Muscle of leg (tissue), 11 donors: ENCODE results near the gene PRDM16. TPM values are rescaled to one million over a fixed set of nuclear protein-coding genes. Genes with fewer than 3 reads are reported as not detected.

Source experiments
- DNase-seq: peaks from one replicate; pipeline ENCODE4 v3.0.0; 2013
- H3K27ac ChIP-seq: one replicate; pipeline ENCODE4 v1.5.1; 2013; ENCODE audit warnings: mild to moderate bottlenecking, low read length, control low read depth
- H3K27me3 ChIP-seq: one replicate; pipeline ENCODE4 v1.6.1; 2013; ENCODE audit warnings: low read length; ENCODE audit not compliant: control insufficient read depth, insufficient read depth
- H3K36me3 ChIP-seq: one replicate; pipeline ENCODE4 v1.6.1; 2013; ENCODE audit warnings: low read length; ENCODE audit not compliant: control insufficient read depth, insufficient read depth
- H3K4me1 ChIP-seq: one replicate; pipeline ENCODE4 v1.6.1; 2013; ENCODE audit warnings: low read length; ENCODE audit not compliant: control insufficient read depth, insufficient read depth
- H3K4me3 ChIP-seq: one replicate; pipeline ENCODE4 v1.5.1; 2013; ENCODE audit warnings: low read length, control low read depth
- H3K9me3 ChIP-seq: replicated peaks from 2 replicates; pipeline ENCODE4 v1.6.1; 2013; ENCODE audit warnings: low read depth, low read length; ENCODE audit not compliant: control insufficient read depth
- WGBS: methylation state at CpG from one replicate; pipeline ENCODE4 v1.1.5; 2013; ENCODE audit warnings: missing lambda C conversion rate; ENCODE audit not compliant: insufficient coverage; 5-methylcytosine and 5-hydroxymethylcytosine counted together
- polyA plus RNA-seq, 8 donors: library from polyadenylated mRNA; unstranded; fragments of 120-200 nt; gene quantifications; one replicate each; pipeline versions ENCODE4 v1.2.1 to v1.2.3, GENCODE V29; 2013; ENCODE audit warnings: inconsistent platforms in 1 of 8, low replicate concordance in 1 of 8; ENCODE audit not compliant: insufficient read length in 8 of 8, insufficient read depth in 1 of 8
- total RNA-seq: library from RNA; stranded (reverse); fragments of 120-200 nt; gene quantifications from one replicate; pipeline ENCODE4 v1.2.4, GENCODE V29; 2013

Gene PRDM16
- total and polyA plus RNA-seq, 9 donors: 0.43 to 1.9 (median 0.95) TPM

DNA sequence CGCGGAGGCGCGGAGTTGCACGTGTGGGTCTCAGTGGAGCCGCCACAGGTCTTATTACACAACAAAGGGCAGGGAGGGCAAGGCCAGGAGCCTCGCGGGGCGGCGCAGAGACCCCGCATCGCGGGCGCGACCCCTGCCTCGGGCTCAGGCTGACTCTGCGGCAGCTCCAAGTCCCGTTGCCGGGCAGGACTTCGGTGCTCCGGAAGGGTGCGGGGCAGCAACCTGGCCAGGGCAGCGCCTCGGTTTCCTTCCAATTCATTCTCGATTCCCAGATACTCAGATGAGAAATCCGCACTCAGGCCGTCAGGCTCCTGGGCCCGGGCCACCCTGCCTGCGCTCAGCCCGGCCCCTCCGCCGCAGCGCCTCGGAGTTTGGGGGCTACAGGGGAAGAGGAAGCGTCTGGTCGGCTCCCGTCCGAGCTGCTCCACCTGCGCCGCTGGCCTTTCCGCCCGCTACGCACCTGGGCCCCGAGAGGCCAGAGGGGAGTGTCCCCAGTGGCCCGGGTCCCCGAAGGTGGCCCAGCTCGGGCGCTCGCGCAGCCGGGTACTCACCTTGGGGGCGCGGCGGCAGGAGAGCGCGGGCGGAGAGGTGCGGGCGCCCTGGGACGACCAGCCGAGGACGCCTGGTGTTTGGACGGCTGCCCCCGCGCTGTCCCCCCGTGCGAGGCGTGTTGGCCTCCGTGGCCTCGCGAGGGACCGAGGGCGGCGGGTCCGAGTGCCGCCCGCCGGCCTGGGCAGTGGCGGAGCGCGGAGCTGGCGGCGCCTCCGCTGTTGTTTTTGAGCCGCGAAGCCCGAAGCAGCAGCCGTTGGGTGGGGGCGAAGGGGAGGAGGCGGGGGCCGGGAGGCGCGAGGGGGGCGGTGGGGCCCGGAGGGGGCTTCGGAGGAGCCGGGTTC is 1.1 kb upstream of the PRDM16 start:
- WGBS: 1% methylated on average over 78 of the region's 97 CpGs
- peaks cover 25% of the 10 kb centered on the region for H3K4me1 ChIP-seq
- DNase-seq: no peak
- H3K36me3 ChIP-seq: no peaks in the 10 kb centered on the region
- no peaks in the 10 kb centered on the region for H3K9me3 ChIP-seq
- no peak overlapping the region for H3K27ac ChIP-seq
- H3K4me3 ChIP-seq: no peak overlapping the region
- H3K27me3 ChIP-seq: peaks cover 83% of the 10 kb centered on the region

DNA sequence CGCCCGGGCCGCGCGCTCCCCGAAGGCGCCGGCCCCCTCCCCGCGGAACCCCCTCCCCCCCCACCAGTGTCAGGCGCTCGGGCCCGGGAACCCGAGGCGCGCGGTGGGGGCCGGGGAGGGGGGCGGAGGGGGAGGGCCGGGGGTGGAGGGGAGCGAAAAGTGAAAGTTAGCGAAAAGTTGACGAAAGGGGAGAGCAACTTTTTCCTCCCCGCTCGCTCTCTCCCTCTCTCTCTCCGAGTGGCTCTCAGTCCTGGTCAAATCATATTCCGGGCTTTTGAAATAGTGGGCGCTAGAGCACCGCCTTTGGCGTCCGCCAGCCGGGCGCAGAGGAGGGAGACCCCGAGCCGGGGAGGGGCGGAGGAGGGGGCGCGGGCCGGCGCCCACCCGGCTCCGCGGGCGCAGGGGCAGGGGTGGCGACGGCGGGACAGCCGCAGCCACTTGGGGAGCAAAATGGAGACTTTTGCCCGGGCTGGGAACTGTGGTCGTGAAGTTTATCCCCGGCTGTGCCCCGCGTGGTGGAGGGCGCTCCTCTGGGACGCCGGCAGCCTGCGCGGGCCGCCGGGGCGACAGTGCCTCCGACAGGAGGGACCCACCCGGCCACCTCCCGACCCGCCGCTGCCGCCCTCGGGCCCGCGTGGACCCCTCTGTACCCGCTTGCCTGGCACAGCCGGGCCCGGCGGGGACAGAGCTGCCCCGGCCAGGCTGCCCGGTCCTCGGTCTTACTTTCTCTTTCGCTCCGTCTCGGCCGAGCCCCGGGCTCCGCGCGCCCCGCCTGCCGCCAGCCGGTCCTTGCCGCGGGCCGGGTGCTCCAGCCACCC is 697 bp downstream of the PRDM16 start:
- Histone ChIP-seq H3K4me3 (peak overlapping the region; percentile 37), H3K9me3 (no peaks in the 10 kb centered on the region), H3K27me3 (peaks cover 83% of the 10 kb centered on the region), H3K4me1 (peaks cover 18% of the 10 kb centered on the region), H3K27ac (no peak overlapping the region), H3K36me3 (no peaks in the 10 kb centered on the region)
- WGBS: 0% methylated on average over 64 of the region's 91 CpGs
- peak; percentile 82 for DNase-seq

DNA sequence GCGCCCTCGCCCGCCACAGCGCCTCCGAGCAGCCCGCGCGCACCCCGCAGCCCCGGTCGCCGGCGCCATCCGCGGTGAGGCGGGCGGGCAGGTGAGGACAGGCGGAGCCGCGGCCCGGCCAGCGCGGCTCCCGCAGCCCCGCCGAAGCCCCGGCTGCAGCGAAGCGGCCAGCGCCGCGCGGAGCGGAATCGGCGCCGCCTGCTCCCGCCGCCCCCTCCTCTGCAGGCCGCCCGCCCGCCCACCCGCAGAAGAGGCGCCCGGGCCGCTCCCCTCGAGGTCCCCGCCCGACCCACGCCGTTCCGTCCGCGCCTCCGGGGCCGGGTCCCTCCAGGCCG is 1.3 kb downstream of the PRDM16 start:
- Histone ChIP-seq H3K27ac (no peak overlapping the region), H3K4me3 (no peak overlapping the region), H3K9me3 (no peaks in the 10 kb centered on the region), H3K27me3 (peaks cover 80% of the 10 kb centered on the region), H3K36me3 (no peaks in the 10 kb centered on the region), H3K4me1 (peaks cover 18% of the 10 kb centered on the region)
- DNase-seq: no peak
- 0% methylated on average over 53 of the region's 57 CpGs for WGBS

DNA sequence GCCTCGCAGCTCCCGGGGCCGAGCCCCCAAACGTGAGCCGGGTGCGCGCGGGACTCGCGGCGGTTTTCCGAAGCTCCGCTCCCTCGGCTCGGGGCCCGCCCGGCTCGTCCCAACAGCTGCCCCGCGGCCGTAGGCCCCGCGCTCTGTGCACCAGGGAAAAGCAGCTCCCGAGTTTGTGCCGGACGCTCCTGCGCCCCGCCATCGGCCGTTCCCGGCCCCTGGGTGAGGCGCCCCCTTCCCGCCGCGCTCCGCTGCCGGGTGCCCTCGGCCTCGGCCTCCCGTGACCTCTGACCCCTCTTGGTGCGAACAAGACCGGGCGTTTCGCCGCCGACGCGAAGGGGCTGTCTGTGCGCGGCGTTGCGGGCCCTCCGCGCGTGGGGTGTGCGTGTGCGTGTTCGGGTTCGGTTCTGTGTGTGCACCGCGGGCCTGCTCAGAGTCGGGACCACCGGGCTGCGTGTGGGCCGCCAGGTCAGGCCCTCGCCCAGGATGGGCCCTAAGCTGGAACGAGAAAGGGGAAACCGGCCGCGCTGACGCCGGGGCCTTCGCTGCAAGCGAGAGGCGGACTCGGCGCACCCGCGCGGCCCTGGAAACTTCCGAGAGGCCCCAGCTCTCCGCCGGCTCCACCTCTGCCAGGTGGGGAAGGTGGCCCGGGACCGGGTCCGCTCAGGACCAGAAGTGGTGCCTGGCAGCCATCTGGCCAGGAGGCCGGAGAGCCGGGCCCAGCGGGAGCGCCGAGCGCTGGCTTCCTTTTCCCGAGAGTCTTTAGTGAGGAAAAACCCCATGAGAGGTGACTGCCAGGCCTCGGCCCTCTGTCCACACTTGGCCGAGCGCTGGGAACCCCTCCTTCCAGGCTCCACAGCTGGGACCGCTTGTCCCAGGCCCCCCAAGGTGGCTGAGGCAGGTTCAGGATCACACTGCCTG is 1.9 kb downstream of the PRDM16 start:
- H3K36me3 ChIP-seq: no peaks in the 10 kb centered on the region
- H3K27ac ChIP-seq: no peak overlapping the region
- peaks cover 18% of the 10 kb centered on the region for H3K4me1 ChIP-seq
- H3K4me3 ChIP-seq: no peak overlapping the region
- H3K27me3 ChIP-seq: peaks cover 79% of the 10 kb centered on the region
- 9% methylated on average over 96 of the region's 97 CpGs for WGBS
- H3K9me3 ChIP-seq: no peaks in the 10 kb centered on the region
- no peak for DNase-seq

DNA sequence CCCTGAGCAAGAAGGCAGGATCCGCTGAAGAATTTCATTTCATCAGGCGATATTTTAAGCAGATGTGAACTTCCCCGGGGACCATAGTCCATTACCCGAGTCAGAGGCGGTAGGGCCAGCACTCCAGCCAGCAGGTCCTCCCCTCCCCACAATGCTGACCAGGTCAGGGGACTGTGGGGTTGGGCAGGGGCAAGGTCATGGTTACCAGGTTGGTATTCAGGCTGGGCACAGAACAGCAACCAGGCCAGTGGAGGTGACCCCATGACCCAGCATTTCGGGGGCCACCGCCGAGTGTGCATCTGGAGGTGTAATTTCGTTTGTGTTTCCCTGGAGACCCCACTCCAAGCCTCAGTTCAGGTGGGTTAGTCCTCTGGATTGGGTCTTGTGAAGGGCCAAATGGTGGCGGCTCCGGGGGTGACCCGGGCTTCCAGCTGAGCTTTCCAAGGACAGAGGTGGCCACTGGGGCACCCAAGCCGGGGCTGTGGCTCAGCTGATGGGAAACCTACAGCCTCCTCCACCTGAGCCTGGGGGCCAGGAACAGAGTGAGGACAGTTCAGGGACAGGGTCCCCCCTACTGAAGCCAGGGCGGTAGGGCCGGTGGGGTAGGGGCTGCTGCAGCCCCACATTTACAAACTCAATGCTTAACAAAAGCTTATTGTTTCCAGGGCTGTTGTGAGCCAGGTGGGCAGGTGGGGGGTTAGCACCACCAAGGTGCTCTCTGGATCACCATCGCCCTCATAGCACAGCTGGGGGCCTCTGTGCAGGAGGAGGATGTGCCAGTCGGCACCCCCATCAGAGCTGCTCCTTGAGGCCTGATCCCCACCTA is 2.8 kb downstream of the PRDM16 start:
- Histone ChIP-seq H3K4me3 (no peak overlapping the region), H3K36me3 (no peaks in the 10 kb centered on the region), H3K27me3 (peaks cover 79% of the 10 kb centered on the region), H3K27ac (no peak overlapping the region), H3K4me1 (peaks cover 18% of the 10 kb centered on the region), H3K9me3 (no peaks in the 10 kb centered on the region)
- DNase-seq: no peak
- 44% methylated on average over 9 of the region's 17 CpGs for WGBS

DNA sequence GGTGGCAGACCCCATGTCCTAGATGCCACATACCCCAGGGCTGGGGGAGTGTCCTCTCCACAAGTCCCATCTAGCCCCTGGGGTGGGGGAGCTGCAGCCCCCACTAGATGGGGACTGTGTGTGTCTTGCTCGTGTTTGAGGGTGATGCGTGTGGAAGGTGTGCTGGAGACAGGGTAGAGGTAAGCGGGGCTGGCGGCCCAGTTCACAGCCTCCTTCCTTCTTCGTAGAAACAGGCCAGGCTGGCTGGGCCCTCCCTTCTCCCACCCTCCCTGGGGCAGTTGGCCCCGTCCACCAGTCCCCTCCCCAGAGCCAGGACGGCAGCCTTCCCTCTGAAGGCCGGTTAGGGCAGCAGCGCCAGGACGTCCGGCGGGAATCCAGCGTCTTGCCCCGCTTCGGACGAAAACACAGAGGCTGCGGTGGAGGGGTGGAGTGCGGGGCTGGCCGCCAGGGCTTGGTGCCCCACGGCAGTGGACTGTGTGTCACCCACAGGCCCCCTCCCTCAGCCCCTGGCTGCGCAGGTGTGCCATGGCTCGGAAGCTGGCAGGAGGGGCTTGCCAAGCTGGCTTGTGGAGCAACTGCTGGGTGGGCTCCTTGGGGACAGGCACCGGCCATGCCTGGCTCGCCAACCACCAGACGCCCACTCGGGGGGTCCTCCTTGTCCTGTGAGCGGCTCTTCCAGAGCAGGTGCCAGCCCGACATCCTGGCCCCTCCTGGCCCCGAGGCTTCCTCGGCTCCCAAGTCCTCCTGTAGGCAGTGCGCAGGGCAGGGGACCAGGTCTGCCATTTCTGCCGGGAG is 3.6 kb downstream of the PRDM16 start:
- WGBS: 44% methylated on average over 15 of the region's 32 CpGs
- DNase-seq: no peak
- Histone ChIP-seq H3K36me3 (no peaks in the 10 kb centered on the region), H3K27me3 (peaks cover 79% of the 10 kb centered on the region), H3K4me3 (no peak overlapping the region), H3K9me3 (no peaks in the 10 kb centered on the region), H3K27ac (no peak overlapping the region), H3K4me1 (peaks cover 17% of the 10 kb centered on the region)

DNA sequence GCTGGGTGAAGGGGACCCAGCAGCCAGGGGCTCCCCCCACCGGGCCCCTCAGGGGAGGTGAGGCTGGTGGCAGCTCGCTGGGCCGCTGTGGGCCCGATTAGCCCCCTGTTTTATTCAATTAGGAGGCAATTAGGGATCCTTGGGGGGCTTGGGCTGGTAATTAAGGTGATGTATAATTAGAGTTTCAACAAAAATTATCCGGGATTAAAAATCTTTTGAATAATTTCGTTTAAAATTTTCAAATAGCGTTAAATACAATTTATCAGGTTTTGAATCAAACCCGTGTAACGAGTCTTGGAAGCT is 4.1 kb downstream of the PRDM16 start:
- Histone ChIP-seq H3K36me3 (no peaks in the 10 kb centered on the region), H3K9me3 (no peaks in the 10 kb centered on the region), H3K27ac (no peak overlapping the region), H3K4me1 (peaks cover 13% of the 10 kb centered on the region), H3K4me3 (no peak overlapping the region), H3K27me3 (peaks cover 79% of the 10 kb centered on the region)
- WGBS: 4% methylated on average over 5 of the region's 9 CpGs
- no peak for DNase-seq

DNA sequence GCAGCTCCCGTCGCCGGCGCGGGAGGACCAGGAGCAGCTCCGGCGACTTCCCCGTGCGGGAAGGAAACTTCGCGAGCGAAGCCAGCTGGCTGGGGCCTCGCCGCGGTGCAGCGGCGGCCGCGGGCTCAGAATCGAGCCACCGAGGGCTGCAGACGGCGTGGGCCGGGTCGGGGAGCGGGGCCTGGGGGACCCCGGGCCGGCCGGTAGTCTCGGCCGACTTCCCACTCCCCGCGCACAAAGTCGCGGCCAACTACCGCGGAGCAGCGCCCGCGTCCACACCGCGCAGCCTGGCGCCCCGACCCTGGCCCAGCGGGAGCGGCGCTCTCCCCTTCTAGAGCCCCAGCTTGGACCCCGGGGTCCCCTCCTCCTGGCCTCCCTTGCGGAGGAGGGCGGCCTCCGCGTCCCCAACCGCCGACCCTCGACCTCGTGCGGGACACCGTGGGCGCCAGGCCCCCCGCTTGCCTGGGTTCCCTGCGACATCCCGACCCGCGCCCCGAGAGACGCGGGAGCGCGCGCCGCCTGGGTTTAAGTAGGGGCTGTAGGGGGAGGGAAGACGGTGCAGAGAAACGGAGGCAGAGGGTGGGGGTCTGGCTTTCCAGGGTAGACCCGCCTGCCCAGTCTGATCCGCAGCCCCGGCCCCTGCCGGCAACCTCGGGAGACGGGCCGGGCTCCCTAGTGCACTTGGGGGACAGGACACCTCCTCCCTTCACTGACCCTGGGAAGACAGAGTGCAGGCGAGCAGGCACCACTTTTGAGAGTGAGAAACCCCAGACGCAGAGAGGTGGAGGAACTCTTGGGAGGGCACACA is 4.7 kb downstream of the PRDM16 start:
- H3K27ac ChIP-seq: no peak overlapping the region
- H3K9me3 ChIP-seq: no peaks in the 10 kb centered on the region
- no peak overlapping the region for H3K4me3 ChIP-seq
- 7% methylated on average over 68 of the region's 82 CpGs for WGBS
- peaks cover 10% of the 10 kb centered on the region for H3K4me1 ChIP-seq
- peaks cover 81% of the 10 kb centered on the region for H3K27me3 ChIP-seq
- H3K36me3 ChIP-seq: no peaks in the 10 kb centered on the region
- no peak for DNase-seq
